Measurements from ENCODE around the gene NDST4. TPM values are rescaled to one million over a fixed set of nuclear protein-coding genes. Genes with fewer than 3 reads are reported as not detected.

NDST4 gene
- total and polyA plus RNA-seq, 4 donors, result 0.65 TPM; not detected in 3

GRCh38 chr4:114815760-114816159 lies 297.7 kb downstream of the NDST4 start:
- ATAC-seq (ENCODE audit: insufficient read depth, low FRiP score), result no peak
- TF ChIP-seq CTCF (IDR thresholded peaks at IDR 0.05; ENCODE audit: control extremely low read depth, extremely low read depth), result no peak
- Histone ChIP-seq H3K27me3 (ENCODE audit: control insufficient read depth in 3 of 3, insufficient read depth in 3 of 3, low read length in 2 of 3) (no peaks in the 10 kb centered on the region), H3K27ac (ENCODE audit: low read depth in 1 of 2, low read length in 1 of 2) (no peak overlapping the region), H3K4me1 (ENCODE audit: control insufficient read depth in 5 of 5, insufficient read depth in 5 of 5, low read length in 5 of 5) (peaks cover 0 to 9% (median 0%) of the 10 kb centered on the region in 5 donors), H3K36me3 (ENCODE audit: control insufficient read depth in 4 of 4, insufficient read depth in 4 of 4, low read length in 4 of 4) (no peaks in the 10 kb centered on the region), H3K4me3 (no peak overlapping the region), H3K9me3 (ENCODE audit: control insufficient read depth in 4 of 4, insufficient read depth in 3 of 4, low read length in 3 of 4) (peaks cover 0 to 4% (median 0%) of the 10 kb centered on the region in 4 donors), H3K9ac (ENCODE audit: insufficient read depth in 1 of 2, low read length in 2 of 2) (no peak overlapping the region)
- 92 to 94% methylated on average over 1 of the region's 1 CpG for WGBS, 2 donors
- no peak for DNase-seq

GRCh38 chr4:114813961-114814360 lies 299.5 kb downstream of the NDST4 start:
- peaks cover 0 to 4% (median 0%) of the 10 kb centered on the region in 4 donors for H3K9me3 ChIP-seq (ENCODE audit: control insufficient read depth in 4 of 4, insufficient read depth in 3 of 4, low read length in 3 of 4)
- peaks cover 0 to 9% (median 0%) of the 10 kb centered on the region in 5 donors for H3K4me1 ChIP-seq (ENCODE audit: control insufficient read depth in 5 of 5, insufficient read depth in 5 of 5, low read length in 5 of 5)
- DNase-seq (no peak), ATAC-seq (ENCODE audit: insufficient read depth, low FRiP score) (no peak)
- no peak overlapping the region for H3K4me3 ChIP-seq
- no peak overlapping the region for H3K27ac ChIP-seq (ENCODE audit: low read depth in 1 of 2, low read length in 1 of 2)
- WGBS, 2 donors, result 81 to 94% methylated on average over 1 of the region's 1 CpG
- H3K27me3 ChIP-seq (ENCODE audit: control insufficient read depth in 3 of 3, insufficient read depth in 3 of 3, low read length in 2 of 3), result no peaks in the 10 kb centered on the region
- H3K9ac ChIP-seq (ENCODE audit: insufficient read depth in 1 of 2, low read length in 2 of 2), result no peak overlapping the region
- TF ChIP-seq CTCF (IDR thresholded peaks at IDR 0.05; ENCODE audit: control extremely low read depth, extremely low read depth), result no peak
- no peaks in the 10 kb centered on the region for H3K36me3 ChIP-seq (ENCODE audit: control insufficient read depth in 4 of 4, insufficient read depth in 4 of 4, low read length in 4 of 4)

GRCh38 chr4:114811564-114812301 lies 301.7 kb downstream of the NDST4 start:
- Histone ChIP-seq H3K9me3 (ENCODE audit: control insufficient read depth in 4 of 4, insufficient read depth in 3 of 4, low read length in 3 of 4) (peaks cover 0 to 4% (median under 1%) of the 10 kb centered on the region in 4 donors), H3K4me1 (ENCODE audit: control insufficient read depth in 5 of 5, insufficient read depth in 5 of 5, low read length in 5 of 5) (peaks cover 0 to 9% (median 0%) of the 10 kb centered on the region in 5 donors), H3K27me3 (ENCODE audit: control insufficient read depth in 3 of 3, insufficient read depth in 3 of 3, low read length in 2 of 3) (no peaks in the 10 kb centered on the region), H3K36me3 (ENCODE audit: control insufficient read depth in 4 of 4, insufficient read depth in 4 of 4, low read length in 4 of 4) (no peaks in the 10 kb centered on the region), H3K27ac (ENCODE audit: low read depth in 1 of 2, low read length in 1 of 2) (no peak overlapping the region), H3K4me3 (no peak overlapping the region), H3K9ac (ENCODE audit: insufficient read depth in 1 of 2, low read length in 2 of 2) (no peak overlapping the region)
- peak in 2 of 3 donors; percentile 69 to 72 for DNase-seq
- 77 to 78% methylated on average over 4 of the region's 4 CpGs for WGBS, 2 donors
- ATAC-seq (ENCODE audit: insufficient read depth, low FRiP score), result no peak
- TF ChIP-seq CTCF (IDR thresholded peaks at IDR 0.05; ENCODE audit: control extremely low read depth, extremely low read depth), result no peak

All from lung (tissue), 12 donors.